Measurements from ENCODE around the gene RFK. TPM values are rescaled to one million over a fixed set of nuclear protein-coding genes. Genes with fewer than 3 reads are reported as not detected.

The RFK gene
- total and polyA plus RNA-seq, 7 donors, result 12.9 to 145 (median 23.5) TPM

DNA sequence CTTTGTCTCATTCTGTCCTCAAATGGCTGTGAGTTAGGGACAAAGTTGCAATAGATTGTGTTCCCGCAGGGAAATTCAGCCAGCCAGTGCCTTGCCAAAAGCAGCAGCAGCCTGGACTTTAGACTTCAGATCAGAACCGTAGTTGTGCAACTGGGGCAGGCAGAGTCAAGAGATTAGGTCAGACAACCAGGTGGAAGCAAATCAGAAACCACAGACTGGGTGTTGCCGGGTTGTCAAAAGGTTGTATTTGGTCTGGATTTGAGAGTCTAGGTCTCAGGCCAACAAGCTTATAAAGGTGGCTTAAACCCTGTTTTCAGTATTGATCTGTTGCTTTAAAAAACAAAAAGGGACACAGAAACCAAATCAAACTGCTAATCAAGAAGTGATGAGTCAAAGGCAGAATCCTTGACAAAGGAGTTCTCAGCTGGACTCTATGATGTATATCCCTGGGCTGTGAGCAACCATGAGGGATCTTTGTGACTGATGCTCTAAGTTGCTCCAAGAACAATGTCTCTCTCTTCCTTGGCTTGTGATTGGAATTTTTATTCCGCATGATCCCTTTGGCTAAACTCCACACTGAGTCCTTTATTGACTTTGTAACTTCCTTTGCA, 20.9 kb downstream of the RFK start:
- 7 to 48% methylated on average over 4 of the region's 4 CpGs for WGBS, 2 donors
- H3K27ac ChIP-seq, result peak overlapping the region; percentile 15 to 55 (median 42)
- intact Hi-C loops (cut with DNase I), result no loop called here
- no peak for TF ChIP-seq POLR2A (IDR thresholded peaks at IDR 0.05)
- TF ChIP-seq POLR2AphosphoS5 (IDR thresholded peaks at IDR 0.05), result peak in 2 of 4 donors; percentile 36 to 43
- no peaks in the 10 kb centered on the region for H3K36me3 ChIP-seq
- H3K9me3 ChIP-seq, result no peaks in the 10 kb centered on the region
- H3K4me1 ChIP-seq, result peaks cover 0 to 34% (median 24%) of the 10 kb centered on the region in 4 donors
- DNase-seq, result peak; percentile 85
- no peak overlapping the region for H3K4me3 ChIP-seq
- H3K27me3 ChIP-seq, result no peaks in the 10 kb centered on the region

DNA sequence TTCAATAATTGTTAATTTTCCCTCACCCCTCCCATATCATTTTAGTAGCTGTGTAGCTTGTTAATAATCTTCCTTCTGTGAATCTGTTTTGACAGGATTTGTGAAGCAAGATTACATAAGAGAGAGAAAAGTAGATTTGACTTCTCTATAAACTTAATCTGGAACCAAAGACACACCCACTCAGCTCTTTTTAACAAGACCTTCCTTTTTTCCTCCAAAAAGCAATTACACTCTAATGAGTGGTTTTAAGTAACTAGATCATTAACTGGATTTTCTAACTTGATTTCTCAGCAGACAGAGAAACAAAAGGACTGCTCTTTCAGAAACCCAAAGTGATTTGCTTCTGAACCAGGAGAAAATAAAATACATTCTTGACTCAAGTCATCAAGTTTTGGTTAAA, 21.9 kb downstream of the RFK start:
- Histone ChIP-seq H3K27ac (peak overlapping the region in 3 of 4 donors; percentile 12 to 55 (median 30)), H3K36me3 (no peaks in the 10 kb centered on the region), H3K27me3 (no peaks in the 10 kb centered on the region), H3K9me3 (no peaks in the 10 kb centered on the region), H3K4me1 (peaks cover 0 to 34% (median 24%) of the 10 kb centered on the region in 4 donors), H3K4me3 (no peak overlapping the region)
- TF ChIP-seq POLR2A (IDR thresholded peaks at IDR 0.05), result no peak
- TF ChIP-seq POLR2AphosphoS5 (IDR thresholded peaks at IDR 0.05), result no peak
- TF ChIP-seq, protein P1, sequence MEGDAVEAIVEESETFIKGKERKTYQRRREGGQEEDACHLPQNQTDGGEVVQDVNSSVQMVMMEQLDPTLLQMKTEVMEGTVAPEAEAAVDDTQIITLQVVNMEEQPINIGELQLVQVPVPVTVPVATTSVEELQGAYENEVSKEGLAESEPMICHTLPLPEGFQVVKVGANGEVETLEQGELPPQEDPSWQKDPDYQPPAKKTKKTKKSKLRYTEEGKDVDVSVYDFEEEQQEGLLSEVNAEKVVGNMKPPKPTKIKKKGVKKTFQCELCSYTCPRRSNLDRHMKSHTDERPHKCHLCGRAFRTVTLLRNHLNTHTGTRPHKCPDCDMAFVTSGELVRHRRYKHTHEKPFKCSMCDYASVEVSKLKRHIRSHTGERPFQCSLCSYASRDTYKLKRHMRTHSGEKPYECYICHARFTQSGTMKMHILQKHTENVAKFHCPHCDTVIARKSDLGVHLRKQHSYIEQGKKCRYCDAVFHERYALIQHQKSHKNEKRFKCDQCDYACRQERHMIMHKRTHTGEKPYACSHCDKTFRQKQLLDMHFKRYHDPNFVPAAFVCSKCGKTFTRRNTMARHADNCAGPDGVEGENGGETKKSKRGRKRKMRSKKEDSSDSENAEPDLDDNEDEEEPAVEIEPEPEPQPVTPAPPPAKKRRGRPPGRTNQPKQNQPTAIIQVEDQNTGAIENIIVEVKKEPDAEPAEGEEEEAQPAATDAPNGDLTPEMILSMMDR (IDR thresholded peaks at IDR 0.05), result no peak
- no peak for TF ChIP-seq EP300 (IDR thresholded peaks at IDR 0.05)
- DNase-seq, result no peak
- intact Hi-C loops (cut with DNase I), result no loop called here

DNA sequence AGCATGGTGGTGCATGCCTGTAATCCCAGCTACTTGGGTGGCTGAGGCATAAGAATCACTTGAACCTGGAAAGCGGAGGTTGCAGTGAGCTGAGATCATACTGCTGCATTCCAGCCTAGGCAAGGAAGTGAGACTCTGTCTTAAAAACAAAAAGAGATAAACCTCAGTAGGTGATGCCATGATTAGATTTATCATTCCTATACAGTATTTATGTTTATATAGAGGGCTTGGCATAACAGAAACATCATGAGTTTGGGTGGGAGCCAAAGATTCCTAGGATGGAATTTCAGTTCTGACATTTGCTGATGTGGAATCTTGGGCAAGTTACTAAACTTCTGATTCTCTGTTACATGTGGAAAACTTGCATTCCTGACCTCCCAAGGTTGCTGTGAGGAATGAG, 22.3 kb downstream of the RFK start:
- Histone ChIP-seq H3K27ac (peak overlapping the region in 3 of 4 donors; percentile 12 to 55 (median 30)), H3K36me3 (no peaks in the 10 kb centered on the region), H3K27me3 (no peaks in the 10 kb centered on the region), H3K4me1 (peaks cover 0 to 34% (median 24%) of the 10 kb centered on the region in 4 donors), H3K4me3 (no peak overlapping the region), H3K9me3 (no peaks in the 10 kb centered on the region)
- DNase-seq, result no peak
- WGBS, 2 donors, result 78 to 85% methylated on average over 1 of the region's 1 CpG
- intact Hi-C loops (cut with DNase I), result no loop called here
- TF ChIP-seq, protein P1 (IDR thresholded peaks at IDR 0.05), result no peak
- TF ChIP-seq EP300 (IDR thresholded peaks at IDR 0.05) (no peak), POLR2A (IDR thresholded peaks at IDR 0.05) (no peak), POLR2AphosphoS5 (IDR thresholded peaks at IDR 0.05) (no peak)

DNA sequence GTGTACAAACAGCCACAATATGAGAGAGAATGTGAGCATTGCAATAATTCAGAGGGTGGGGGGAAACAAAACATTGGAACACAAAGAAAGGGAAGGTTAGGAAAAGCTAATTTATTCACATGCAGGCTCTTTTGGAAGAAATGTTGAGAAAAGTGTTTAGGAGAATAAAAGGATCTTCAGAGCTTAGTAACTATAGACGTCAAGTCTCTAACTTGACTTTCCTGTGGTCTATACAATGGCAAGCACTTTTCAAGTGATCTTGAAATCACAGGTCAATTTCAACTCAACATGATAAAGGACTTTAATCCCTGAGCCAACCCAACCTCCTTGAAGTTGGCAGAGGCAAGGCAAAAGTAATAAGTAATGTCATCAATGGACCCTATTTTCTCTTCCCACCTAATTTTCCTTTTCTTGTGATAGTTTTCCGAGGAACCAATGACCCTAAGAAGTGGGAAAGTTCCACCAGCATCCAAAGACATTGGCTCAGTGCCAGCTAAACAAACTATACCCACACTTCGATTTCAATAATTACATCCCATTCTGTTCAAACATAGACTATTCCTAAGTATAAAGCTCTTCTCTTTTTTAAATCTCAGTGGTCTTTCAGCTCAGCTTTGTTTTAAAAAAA, 23.7 kb downstream of the RFK start:
- Histone ChIP-seq H3K4me1 (peaks cover 0 to 30% (median 21%) of the 10 kb centered on the region in 4 donors), H3K27ac (no peak overlapping the region), H3K36me3 (no peaks in the 10 kb centered on the region), H3K27me3 (no peaks in the 10 kb centered on the region), H3K4me3 (no peak overlapping the region), H3K9me3 (no peaks in the 10 kb centered on the region)
- DNase-seq, result no peak
- WGBS, 2 donors, result 64 to 78% methylated on average over 3 of the region's 3 CpGs
- intact Hi-C loops (cut with DNase I), result no loop called here
- TF ChIP-seq POLR2A (IDR thresholded peaks at IDR 0.05), result no peak

DNA sequence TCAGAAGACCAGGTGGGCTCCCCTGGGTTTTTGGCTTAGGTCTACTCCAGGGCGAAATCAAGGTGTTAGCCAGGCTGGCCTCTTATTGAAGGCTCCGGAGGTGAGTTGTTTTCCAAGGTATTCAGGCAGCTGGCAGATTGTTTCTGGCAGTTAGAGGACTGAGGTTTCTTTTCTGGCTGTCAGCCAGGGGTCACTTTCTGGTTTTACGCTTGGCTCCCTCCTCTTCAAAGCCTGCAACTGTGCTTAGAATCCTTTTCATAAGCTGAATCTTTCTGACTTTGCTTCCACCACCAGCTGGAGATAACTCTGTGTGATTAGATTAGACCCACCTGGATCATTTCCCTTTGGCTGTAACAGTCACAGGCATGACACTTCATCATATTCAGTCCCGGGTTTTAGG, 24.6 kb downstream of the RFK start:
- Histone ChIP-seq H3K4me1 (peaks cover 0 to 21% (median 15%) of the 10 kb centered on the region in 4 donors), H3K9me3 (no peaks in the 10 kb centered on the region), H3K27ac (peak overlapping the region in 1 of 4 donors; percentile 18), H3K4me3 (no peak overlapping the region), H3K36me3 (no peaks in the 10 kb centered on the region), H3K27me3 (no peaks in the 10 kb centered on the region)
- TF ChIP-seq, protein P1 (IDR thresholded peaks at IDR 0.05), result no peak
- TF ChIP-seq POLR2A (IDR thresholded peaks at IDR 0.05) (no peak), POLR2AphosphoS5 (IDR thresholded peaks at IDR 0.05) (no peak), EP300 (IDR thresholded peaks at IDR 0.05) (no peak)
- WGBS, 2 donors, result 13 to 41% methylated on average over 4 of the region's 4 CpGs
- DNase-seq, result no peak
- intact Hi-C loops (cut with DNase I), result no loop called here

All from sigmoid colon (tissue), 7 donors.